ENCODE measurements around the gene DDC.

GRCh38 chr7:50416527-50417182 is 148.6 kb downstream of the DDC start:
- TF ChIP-seq CTCF (IDR thresholded peaks at IDR 0.05): no peak
- TF ChIP-seq POLR2A (IDR thresholded peaks at IDR 0.05): no peak

Data from esophagus squamous epithelium (tissue), 4 donors.